Memory B cell (primary cell): Measurements from ENCODE around the gene AGAP2.

ENCODE experiments used
- ATAC-seq: fragments of 150-1000 bp; cut with Tn5 transposase; 2 replicates; pipeline ENCODE4 v1.10.0; 2021; ENCODE audit warnings: low read depth, mild to moderate bottlenecking, moderate library complexity
- DNase-seq, 2 donors: peaks; one replicate each; pipeline ENCODE4 v3.0.0; 2022; ENCODE audit warnings: low spot score in 2 of 2
- H3K27ac Mint-ChIP-seq: one replicate; pipeline ENCODE4 v1.8.0; 2022; ENCODE audit warnings: mild to moderate bottlenecking, moderate library complexity, mixed read lengths
- H3K27me3 Mint-ChIP-seq: one replicate; pipeline ENCODE4 v1.8.0; 2022; ENCODE audit warnings: mixed read lengths
- H3K36me3 Mint-ChIP-seq: one replicate; pipeline ENCODE4 v1.8.0; 2022; ENCODE audit warnings: mild to moderate bottlenecking, mixed read lengths
- H3K4me1 Mint-ChIP-seq: one replicate; pipeline ENCODE4 v1.8.0; 2022; ENCODE audit warnings: mixed read lengths
- H3K4me3 Mint-ChIP-seq: one replicate; pipeline ENCODE4 v1.8.0; 2022; ENCODE audit warnings: mild to moderate bottlenecking, moderate library complexity, mixed read lengths
- H3K9me3 Mint-ChIP-seq: one replicate; pipeline ENCODE4 v1.8.0; 2022; ENCODE audit warnings: mixed read lengths

AGAP2 gene

DNA sequence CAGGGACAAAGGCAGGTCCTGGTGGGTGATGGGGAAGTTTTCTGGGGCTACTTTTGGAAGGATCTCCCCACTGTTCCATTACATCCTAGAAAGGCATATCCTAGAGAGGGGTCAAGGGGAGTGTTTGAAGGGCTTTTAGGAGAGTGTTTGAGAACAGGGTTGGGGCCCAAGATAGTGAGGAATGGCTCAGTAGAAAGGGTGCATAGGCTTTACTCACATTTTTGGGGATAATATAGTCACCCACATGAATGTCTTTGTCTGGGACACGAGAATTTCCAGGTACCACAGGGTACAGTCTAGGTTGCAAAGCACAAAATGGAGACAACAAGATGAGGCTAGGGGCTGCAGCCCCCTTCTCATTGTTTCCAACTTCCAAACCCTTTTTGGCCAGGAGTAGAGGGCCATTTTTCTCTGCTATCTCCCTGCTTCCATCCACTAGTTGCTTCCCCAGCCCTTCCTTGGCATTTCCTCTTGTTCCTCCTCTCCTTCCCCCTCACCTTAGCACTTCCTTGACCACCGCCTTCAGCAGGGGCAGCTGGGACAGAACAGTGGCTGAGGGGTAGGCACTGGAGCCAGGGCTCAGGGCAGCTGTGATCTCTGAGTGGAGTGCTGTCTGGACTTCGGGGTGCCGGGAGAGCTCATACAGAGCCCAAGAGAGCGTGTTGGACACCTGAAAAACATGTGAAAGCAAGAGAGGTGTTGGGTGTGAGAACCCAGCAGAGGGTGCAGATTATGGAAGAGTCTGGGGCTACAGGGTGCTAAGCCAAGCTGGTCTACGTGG lies 25.5 kb upstream of the AGAP2 start:
- peaks cover 30% of the 10 kb centered on the region for H3K4me1 Mint-ChIP-seq
- H3K36me3 Mint-ChIP-seq, result peaks cover 7% of the 10 kb centered on the region
- H3K27ac Mint-ChIP-seq, result no peak overlapping the region
- ATAC-seq (no peak), DNase-seq (no peak)
- peaks cover 8% of the 10 kb centered on the region for H3K27me3 Mint-ChIP-seq
- no peaks in the 10 kb centered on the region for H3K9me3 Mint-ChIP-seq
- H3K4me3 Mint-ChIP-seq, result peak overlapping the region; percentile 84

GRCh38 chr12:57762463-57762862 lies 23.9 kb upstream of the AGAP2 start:
- H3K27me3 Mint-ChIP-seq, result peaks cover 8% of the 10 kb centered on the region
- peaks cover 34% of the 10 kb centered on the region for H3K4me1 Mint-ChIP-seq
- no peak for ATAC-seq
- H3K4me3 Mint-ChIP-seq, result no peak overlapping the region
- no peak for DNase-seq
- no peak overlapping the region for H3K27ac Mint-ChIP-seq
- peaks cover 13% of the 10 kb centered on the region for H3K36me3 Mint-ChIP-seq
- no peaks in the 10 kb centered on the region for H3K9me3 Mint-ChIP-seq

DNA sequence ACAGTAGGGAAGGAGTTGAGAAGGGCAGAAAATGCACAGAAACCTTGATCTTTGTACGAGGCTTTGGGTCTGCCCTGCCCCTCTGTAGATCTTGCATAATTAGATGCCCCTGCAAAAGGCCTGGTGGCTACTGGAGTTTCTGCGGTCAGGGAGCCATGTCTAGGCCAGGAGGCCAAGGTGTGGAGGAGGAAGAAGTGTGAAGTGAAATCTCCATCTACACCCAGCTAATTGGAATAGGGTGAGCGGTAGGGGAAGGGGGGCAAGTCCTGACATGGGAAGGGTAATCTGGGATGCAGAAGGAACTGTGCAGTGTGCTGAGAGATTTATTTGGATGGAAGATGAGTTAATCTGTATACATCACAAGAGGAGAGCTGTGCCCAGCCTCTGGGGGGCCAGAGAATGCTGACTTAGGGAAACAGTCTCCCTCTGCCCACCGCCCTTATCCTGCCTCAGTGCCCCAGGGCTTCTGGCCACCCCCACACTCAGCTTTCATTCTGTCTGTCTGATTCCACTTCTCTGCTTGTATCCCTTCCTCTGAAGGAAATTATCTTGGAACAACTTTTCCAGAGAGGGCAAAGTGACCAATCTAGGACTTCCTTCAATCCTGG lies 23.0 kb upstream of the AGAP2 start:
- Mint-ChIP-seq H3K36me3 (peaks cover 14% of the 10 kb centered on the region), H3K4me1 (peaks cover 36% of the 10 kb centered on the region)

DNA sequence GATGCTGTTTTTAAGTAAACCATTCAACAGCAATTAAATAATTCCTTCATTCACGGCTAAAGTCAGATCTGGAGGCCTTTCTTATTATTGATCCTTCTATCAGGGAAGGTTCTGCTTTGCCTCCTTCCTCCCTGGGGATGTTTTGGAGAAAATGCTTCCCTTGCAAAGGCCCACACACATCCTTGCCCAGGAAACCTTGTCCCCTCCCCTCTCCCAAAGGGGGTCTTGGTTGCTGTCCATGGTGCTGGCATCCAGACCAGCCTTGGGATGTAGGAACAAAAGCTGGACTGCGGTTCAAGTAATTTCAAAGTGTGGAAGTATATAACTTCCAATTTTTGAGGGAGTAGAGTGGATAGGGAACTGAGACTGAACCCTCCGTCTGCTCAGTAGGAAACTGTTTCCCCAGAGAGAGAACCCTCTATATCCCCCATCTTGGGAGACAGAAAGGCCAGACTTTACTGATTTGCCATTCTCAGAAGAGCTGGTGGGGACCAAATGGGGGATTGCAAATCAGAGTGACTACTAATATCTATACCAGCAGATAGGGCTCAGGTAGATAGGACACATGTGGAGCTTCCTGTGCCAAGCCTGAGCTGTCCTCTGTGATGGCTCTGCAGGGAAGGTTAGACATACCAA lies 21.9 kb upstream of the AGAP2 start:
- Mint-ChIP-seq H3K4me1 (peaks cover 34% of the 10 kb centered on the region), H3K9me3 (no peaks in the 10 kb centered on the region), H3K36me3 (peaks cover 14% of the 10 kb centered on the region), H3K4me3 (no peak overlapping the region), H3K27ac (no peak overlapping the region), H3K27me3 (peaks cover 4% of the 10 kb centered on the region)
- DNase-seq (no peak), ATAC-seq (no peak)

More for the DNA sequence above, 23.0 kb upstream of the AGAP2 start:
- Mint-ChIP-seq H3K4me3 (no peak overlapping the region), H3K27me3 (peaks cover 5% of the 10 kb centered on the region), H3K27ac (no peak overlapping the region), H3K9me3 (no peaks in the 10 kb centered on the region)
- no peak for ATAC-seq
- DNase-seq, result no peak

DNA sequence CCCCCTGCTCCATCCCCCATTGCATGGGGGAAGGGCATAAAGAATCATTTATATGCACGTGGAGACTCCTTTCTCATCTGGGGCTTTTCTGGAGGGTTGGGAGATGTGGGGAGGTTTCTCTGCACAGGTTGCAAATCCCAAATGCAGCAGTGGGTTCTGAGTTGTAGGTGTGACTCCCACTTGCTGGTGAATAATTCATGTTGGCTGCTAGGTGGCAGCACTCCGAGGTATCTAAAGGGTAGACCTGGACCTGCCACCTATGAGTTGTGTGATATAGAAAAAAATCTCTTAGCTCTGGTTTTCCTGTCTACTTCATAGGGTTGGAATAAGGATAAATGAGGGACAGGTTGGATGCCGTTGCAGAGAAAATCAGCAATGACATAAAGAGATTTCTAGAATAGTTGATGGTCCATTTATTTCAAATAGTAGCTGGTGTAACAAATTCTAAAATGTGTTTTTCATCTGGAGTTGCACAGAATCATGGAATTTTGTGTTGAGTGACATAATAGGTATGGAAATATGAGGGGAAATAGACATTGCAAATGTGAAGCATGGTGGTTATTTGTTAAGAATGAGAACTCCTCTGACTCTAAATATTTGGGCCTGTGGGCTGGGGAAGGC lies 20.9 kb upstream of the AGAP2 start:
- no peak overlapping the region for H3K27ac Mint-ChIP-seq
- peaks cover 31% of the 10 kb centered on the region for H3K4me1 Mint-ChIP-seq
- DNase-seq, result no peak
- peaks cover 14% of the 10 kb centered on the region for H3K36me3 Mint-ChIP-seq
- no peak overlapping the region for H3K4me3 Mint-ChIP-seq
- ATAC-seq, result peak; percentile 17
- peaks cover 3% of the 10 kb centered on the region for H3K27me3 Mint-ChIP-seq
- H3K9me3 Mint-ChIP-seq, result no peaks in the 10 kb centered on the region

GRCh38 chr12:57758552-57759359 lies 20.2 kb upstream of the AGAP2 start:
- DNase-seq, result no peak
- peaks cover 14% of the 10 kb centered on the region for H3K36me3 Mint-ChIP-seq
- H3K4me1 Mint-ChIP-seq, result peaks cover 35% of the 10 kb centered on the region
- H3K4me3 Mint-ChIP-seq, result peak overlapping the region; percentile 6
- no peaks in the 10 kb centered on the region for H3K27me3 Mint-ChIP-seq
- ATAC-seq, result no peak
- H3K27ac Mint-ChIP-seq, result no peak overlapping the region
- H3K9me3 Mint-ChIP-seq, result no peaks in the 10 kb centered on the region

- Mint-ChIP-seq H3K4me1 (peaks cover 44% of the 10 kb centered on the region), H3K9me3 (no peaks in the 10 kb centered on the region), H3K27ac (no peak overlapping the region), H3K36me3 (peaks cover 14% of the 10 kb centered on the region), H3K27me3 (no peaks in the 10 kb centered on the region), H3K4me3 (peak overlapping the region; percentile 7)
- no peak for DNase-seq
- ATAC-seq, result no peak
Measured at GRCh38 chr12:57757771-57758170, 19.2 kb upstream of the AGAP2 start.

GRCh38 chr12:57756406-57757341 lies 18.1 kb upstream of the AGAP2 start:
- H3K27me3 Mint-ChIP-seq, result no peaks in the 10 kb centered on the region
- H3K36me3 Mint-ChIP-seq, result peaks cover 14% of the 10 kb centered on the region
- DNase-seq (peak; percentile 60 to 67), ATAC-seq (peak; percentile 21)
- peaks cover 48% of the 10 kb centered on the region for H3K4me1 Mint-ChIP-seq
- peak overlapping the region; percentile 90 for H3K4me3 Mint-ChIP-seq
- peak overlapping the region; percentile 88 for H3K27ac Mint-ChIP-seq
- H3K9me3 Mint-ChIP-seq, result no peaks in the 10 kb centered on the region

DNA sequence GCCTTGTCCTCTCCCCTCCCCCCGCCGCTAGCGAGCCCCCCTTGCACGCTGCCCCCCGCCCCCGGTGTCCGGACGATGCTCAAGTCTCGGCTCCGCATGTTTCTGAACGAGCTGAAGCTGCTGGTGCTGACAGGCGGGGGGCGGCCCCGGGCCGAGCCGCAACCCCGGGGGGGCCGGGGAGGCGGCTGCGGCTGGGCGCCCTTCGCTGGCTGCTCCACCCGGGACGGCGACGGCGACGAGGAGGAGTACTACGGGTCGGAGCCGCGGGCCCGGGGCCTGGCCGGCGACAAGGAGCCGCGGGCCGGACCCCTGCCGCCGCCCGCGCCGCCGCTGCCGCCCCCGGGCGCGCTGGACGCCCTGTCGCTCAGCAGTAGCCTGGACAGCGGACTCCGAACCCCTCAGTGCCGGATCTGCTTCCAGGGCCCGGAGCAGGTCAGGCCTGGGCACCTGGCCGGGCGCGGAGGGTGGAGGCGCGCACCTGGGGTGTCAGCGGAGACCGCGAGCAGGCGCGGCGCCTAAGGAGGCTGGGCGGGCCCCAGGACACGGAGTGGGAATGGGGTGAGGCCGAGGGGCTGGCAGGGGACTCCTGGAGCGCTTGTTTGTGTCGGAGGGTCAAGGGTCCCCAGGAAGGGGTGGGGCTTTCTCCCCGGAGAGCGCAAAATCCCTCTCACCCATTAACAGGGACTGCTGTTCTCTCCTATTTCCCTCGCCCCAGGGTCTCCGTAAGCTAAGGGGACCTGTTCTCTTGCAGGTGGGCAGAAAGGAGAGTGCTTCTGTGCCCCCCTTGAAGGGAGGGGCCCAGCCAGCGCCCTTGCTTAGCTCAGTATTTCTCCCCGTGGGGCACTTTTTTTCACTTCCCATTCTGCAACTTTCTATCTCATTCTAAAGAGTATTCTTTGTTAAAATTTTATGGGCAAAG lies 17.2 kb upstream of the AGAP2 start:
- H3K27me3 Mint-ChIP-seq, result no peaks in the 10 kb centered on the region
- H3K27ac Mint-ChIP-seq, result peak overlapping the region; percentile 88
- H3K9me3 Mint-ChIP-seq, result no peaks in the 10 kb centered on the region
- peak; percentile 14 for ATAC-seq
- H3K4me1 Mint-ChIP-seq, result peaks cover 52% of the 10 kb centered on the region
- peak in 1 of 2 donors; percentile 46 for DNase-seq
- H3K4me3 Mint-ChIP-seq, result peak overlapping the region; percentile 90
- H3K36me3 Mint-ChIP-seq, result peaks cover 11% of the 10 kb centered on the region

GRCh38 chr12:57755194-57755453 lies 16.6 kb upstream of the AGAP2 start:
- no peaks in the 10 kb centered on the region for H3K27me3 Mint-ChIP-seq
- DNase-seq, result no peak
- no peaks in the 10 kb centered on the region for H3K9me3 Mint-ChIP-seq
- H3K4me1 Mint-ChIP-seq, result peaks cover 52% of the 10 kb centered on the region
- no peak overlapping the region for H3K4me3 Mint-ChIP-seq
- H3K27ac Mint-ChIP-seq, result no peak overlapping the region
- peaks cover 11% of the 10 kb centered on the region for H3K36me3 Mint-ChIP-seq
- no peak for ATAC-seq

DNA sequence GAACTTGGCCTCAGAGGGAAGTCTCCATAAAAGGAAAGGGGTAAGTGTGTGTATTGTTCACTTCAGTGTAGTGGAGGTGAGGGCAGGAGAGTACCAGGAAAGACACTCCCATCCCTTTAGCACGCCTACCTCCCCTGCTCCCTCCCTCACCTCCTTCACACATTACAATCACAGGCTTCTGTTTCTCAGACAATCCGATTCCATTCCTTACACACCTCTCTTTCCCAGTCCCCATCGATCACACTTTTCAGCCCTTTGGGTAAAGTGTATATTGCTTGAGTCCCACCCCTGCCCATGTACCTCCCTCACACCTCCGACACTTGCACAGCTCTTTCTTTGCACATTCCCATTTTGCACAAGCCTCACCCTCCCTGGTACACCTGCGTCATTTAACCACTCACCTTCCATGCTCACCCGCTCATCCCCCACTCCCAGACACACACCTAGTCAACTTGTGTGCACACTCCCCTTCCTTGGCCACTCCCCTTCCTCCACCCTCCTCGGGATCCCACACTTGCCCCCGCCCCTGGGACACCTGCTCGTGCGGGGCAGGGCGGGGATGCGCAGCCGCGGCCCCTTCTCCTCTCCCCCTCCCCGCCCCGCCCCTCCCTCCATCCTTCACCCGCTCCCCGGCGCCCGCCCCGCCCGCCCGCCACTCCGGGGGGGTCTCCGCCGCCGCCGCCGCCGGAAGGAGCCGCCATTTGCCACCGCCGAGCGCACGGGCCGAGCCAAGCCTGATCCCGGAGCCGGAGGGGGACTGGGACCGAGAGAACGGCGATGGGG lies 16.1 kb upstream of the AGAP2 start, which contains the start of gene MARCHF9:
TSS of gene MARCHF9 (plus strand) at position 693 of the 783 bp plus-strand sequence. CDS start 426 bp downstream, outside the sequence.
- Mint-ChIP-seq H3K4me1 (peaks cover 47% of the 10 kb centered on the region), H3K27me3 (no peaks in the 10 kb centered on the region), H3K9me3 (no peaks in the 10 kb centered on the region), H3K36me3 (peaks cover 11% of the 10 kb centered on the region), H3K27ac (peak within 1 kb of the TSS; percentile 88), H3K4me3 (peak within 1 kb of the TSS; percentile 90)
- ATAC-seq, result peak; percentile 23
- DNase-seq, result peak; percentile 56 to 60
